Kidney epithelial cell (primary cell): ENCODE measurements around the gene SEZ6L2. TPM values are rescaled to one million over a fixed set of nuclear protein-coding genes. Genes with fewer than 3 reads are reported as not detected.

Experiments used
- DNase-seq: peaks from one replicate; pipeline ENCODE4 v3.0.0-alpha.2; 2010; ENCODE audit warnings: low read depth
- H3K27me3 ChIP-seq: 2 replicates; pipeline ENCODE4 v1.6.0; 2011; ENCODE audit warnings: low read length; ENCODE audit not compliant: control insufficient read depth, insufficient read depth
- H3K36me3 ChIP-seq: 2 replicates; pipeline ENCODE4 v1.5.1; 2011; ENCODE audit warnings: low read length; ENCODE audit not compliant: control insufficient read depth, insufficient read depth
- H3K4me3 ChIP-seq: 2 replicates; pipeline ENCODE4 v1.5.1; 2011; ENCODE audit warnings: low read depth, mild to moderate bottlenecking, control low read depth, low read length
- CTCF ChIP-seq: IDR thresholded peaks from 2 replicates; pipeline ENCODE4 v1.5.1; 2011; ENCODE audit warnings: mild to moderate bottlenecking, moderate library complexity, low read length, control low read depth, inconsistent platforms; ENCODE audit not compliant: insufficient read depth, poor library complexity, severe bottlenecking
- total RNA-seq: library from RNA; depleted of rRNA; stranded (reverse); fragments of >200 nt; gene quantifications from 2 replicates; pipeline ENCODE4 v1.2.3, GENCODE V29; 2015

Gene SEZ6L2
- total RNA-seq, 1 donor from 2014 or later = 26.2 TPM

GRCh38 chr16:29858149-29858849, 41.1 kb downstream of the SEZ6L2 start:
- TF ChIP-seq CTCF = no peak
- Histone ChIP-seq H3K4me3 (no peak overlapping the region), H3K27me3 (no peaks in the 10 kb centered on the region), H3K36me3 (no peaks in the 10 kb centered on the region)
- DNase-seq = no peak

- no peak for DNase-seq
- no peaks in the 10 kb centered on the region for H3K27me3 ChIP-seq
- no peak overlapping the region for H3K4me3 ChIP-seq
- H3K36me3 ChIP-seq = no peaks in the 10 kb centered on the region
- TF ChIP-seq CTCF = no peak
Observed at GRCh38 chr16:29857133-29857760, 42.1 kb downstream of the SEZ6L2 start.

- Histone ChIP-seq H3K27me3 (no peaks in the 10 kb centered on the region), H3K36me3 (no peaks in the 10 kb centered on the region), H3K4me3 (no peak overlapping the region)
- no peak for TF ChIP-seq CTCF
- DNase-seq = no peak
Observed at GRCh38 chr16:29854520-29855100, 44.7 kb downstream of the SEZ6L2 start.

GRCh38 chr16:29852654-29853053, 46.7 kb downstream of the SEZ6L2 start:
- no peak for DNase-seq
- Histone ChIP-seq H3K27me3 (no peaks in the 10 kb centered on the region), H3K4me3 (no peak overlapping the region), H3K36me3 (no peaks in the 10 kb centered on the region)
- no peak for TF ChIP-seq CTCF

GRCh38 chr16:29850998-29851397, 48.4 kb downstream of the SEZ6L2 start:
- DNase-seq = no peak
- Histone ChIP-seq H3K4me3 (no peak overlapping the region), H3K36me3 (no peaks in the 10 kb centered on the region), H3K27me3 (no peaks in the 10 kb centered on the region)
- TF ChIP-seq CTCF = no peak

GRCh38 chr16:29849505-29849904, 49.8 kb downstream of the SEZ6L2 start:
- H3K36me3 ChIP-seq = no peaks in the 10 kb centered on the region
- no peaks in the 10 kb centered on the region for H3K27me3 ChIP-seq
- H3K4me3 ChIP-seq = no peak overlapping the region
- TF ChIP-seq CTCF = no peak
- no peak for DNase-seq
